HFF-Myc (cell line): Measurements from ENCODE around the gene BCCIP.

Experiments used
- DNase-seq: peaks from one replicate; pipeline ENCODE4 v3.0.0-alpha.2; 2011; ENCODE audit warnings: low read depth; ENCODE audit errors: extremely low read depth
- H3K4me3 ChIP-seq: replicated peaks from 2 replicates; pipeline ENCODE4 v1.5.1; 2011; ENCODE audit warnings: low read depth, mild to moderate bottlenecking, control low read depth, low read length
- TF ChIP-seq, protein P1 (sequence below): IDR thresholded peaks from 2 replicates; pipeline ENCODE4 v1.5.1; 2012; ENCODE audit warnings: mild to moderate bottlenecking, low read depth, low read length, control low read depth; ENCODE audit errors: missing control alignments

The BCCIP gene

DNA sequence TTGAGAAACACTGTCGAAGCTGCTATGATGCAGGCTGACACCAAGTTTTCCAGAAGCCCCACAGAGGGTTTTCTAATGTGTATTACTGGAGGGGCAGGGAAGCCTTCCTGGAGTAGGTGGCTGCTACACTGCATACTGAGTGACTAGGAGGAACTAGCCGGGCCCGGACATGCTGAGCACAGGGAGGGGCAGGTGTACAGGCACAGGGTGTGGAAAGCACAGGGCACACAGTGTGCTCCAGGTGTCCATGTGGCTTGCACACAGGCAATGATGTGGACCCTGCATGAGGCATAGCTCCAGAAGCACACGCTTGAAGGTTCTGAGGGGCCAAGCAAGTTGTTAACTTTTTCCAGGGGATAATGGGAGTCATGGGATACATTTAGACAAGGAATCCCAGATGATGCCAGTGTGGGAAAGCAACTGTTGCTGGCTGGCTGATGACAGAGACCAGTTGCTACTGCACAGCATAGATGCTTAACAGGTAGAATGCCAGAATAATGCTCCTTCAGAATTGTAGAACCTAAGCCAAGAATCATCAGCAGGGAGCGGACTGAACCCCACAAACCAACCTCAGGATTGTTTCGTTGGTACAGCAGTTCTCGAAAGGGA lies 43.2 kb downstream of the BCCIP start:
- no peak overlapping the region for H3K4me3 ChIP-seq
- TF ChIP-seq, protein P1, sequence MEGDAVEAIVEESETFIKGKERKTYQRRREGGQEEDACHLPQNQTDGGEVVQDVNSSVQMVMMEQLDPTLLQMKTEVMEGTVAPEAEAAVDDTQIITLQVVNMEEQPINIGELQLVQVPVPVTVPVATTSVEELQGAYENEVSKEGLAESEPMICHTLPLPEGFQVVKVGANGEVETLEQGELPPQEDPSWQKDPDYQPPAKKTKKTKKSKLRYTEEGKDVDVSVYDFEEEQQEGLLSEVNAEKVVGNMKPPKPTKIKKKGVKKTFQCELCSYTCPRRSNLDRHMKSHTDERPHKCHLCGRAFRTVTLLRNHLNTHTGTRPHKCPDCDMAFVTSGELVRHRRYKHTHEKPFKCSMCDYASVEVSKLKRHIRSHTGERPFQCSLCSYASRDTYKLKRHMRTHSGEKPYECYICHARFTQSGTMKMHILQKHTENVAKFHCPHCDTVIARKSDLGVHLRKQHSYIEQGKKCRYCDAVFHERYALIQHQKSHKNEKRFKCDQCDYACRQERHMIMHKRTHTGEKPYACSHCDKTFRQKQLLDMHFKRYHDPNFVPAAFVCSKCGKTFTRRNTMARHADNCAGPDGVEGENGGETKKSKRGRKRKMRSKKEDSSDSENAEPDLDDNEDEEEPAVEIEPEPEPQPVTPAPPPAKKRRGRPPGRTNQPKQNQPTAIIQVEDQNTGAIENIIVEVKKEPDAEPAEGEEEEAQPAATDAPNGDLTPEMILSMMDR: no peak
- DNase-seq: no peak

DNA sequence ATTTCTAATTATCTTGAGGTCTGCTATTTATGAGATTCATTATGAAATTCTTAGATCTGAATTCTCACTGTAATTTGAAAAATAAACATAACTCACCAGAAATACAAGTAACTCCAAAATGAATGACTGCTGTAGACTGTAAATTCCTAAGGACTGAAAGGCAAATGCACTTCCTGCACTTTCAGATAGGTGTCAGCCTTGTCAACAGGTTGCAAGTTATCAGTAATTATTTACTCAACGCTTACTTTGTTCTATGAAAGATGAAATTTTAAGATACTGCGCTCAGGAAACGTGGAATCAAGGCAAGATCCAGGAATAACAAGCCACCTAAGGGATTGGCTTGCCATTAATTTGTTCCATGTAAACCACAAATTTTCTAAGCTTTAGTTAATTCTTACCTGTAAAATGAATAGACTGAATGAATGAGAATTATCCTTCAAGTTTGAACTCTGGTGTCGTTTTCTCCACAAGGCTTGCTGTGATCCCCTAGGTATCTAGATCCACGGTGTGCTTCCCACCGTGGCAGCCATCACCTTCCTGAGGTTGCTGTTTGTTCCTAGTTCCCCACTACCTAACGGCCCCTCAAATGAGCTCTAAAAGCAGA lies 45.1 kb downstream of the BCCIP start:
- DNase-seq: peak; percentile 19
- TF ChIP-seq, protein P1: peak; percentile 72

DNA sequence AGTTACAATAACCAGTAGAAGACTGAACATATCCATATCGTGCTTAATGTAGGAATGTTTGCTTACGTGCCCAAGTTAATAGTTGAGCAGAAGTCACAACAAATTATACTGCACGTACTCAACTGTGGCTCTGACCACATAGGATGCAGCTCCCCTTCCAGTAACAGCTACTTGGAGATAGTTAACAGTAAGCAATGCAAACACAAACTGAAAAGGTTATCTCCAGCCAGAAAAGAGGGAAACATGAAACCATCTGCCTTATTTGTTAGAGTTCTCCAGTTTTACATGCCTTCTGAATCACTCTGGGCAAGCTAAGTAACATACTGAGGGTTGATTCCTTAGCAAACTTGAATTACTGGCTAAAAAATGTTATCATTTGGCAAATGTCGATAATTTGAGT lies 48.0 kb downstream of the BCCIP start:
- no peak for DNase-seq
- TF ChIP-seq, protein P1: no peak
- no peak overlapping the region for H3K4me3 ChIP-seq

More for the DNA sequence above, 45.1 kb downstream of the BCCIP start:
- no peak overlapping the region for H3K4me3 ChIP-seq

DNA sequence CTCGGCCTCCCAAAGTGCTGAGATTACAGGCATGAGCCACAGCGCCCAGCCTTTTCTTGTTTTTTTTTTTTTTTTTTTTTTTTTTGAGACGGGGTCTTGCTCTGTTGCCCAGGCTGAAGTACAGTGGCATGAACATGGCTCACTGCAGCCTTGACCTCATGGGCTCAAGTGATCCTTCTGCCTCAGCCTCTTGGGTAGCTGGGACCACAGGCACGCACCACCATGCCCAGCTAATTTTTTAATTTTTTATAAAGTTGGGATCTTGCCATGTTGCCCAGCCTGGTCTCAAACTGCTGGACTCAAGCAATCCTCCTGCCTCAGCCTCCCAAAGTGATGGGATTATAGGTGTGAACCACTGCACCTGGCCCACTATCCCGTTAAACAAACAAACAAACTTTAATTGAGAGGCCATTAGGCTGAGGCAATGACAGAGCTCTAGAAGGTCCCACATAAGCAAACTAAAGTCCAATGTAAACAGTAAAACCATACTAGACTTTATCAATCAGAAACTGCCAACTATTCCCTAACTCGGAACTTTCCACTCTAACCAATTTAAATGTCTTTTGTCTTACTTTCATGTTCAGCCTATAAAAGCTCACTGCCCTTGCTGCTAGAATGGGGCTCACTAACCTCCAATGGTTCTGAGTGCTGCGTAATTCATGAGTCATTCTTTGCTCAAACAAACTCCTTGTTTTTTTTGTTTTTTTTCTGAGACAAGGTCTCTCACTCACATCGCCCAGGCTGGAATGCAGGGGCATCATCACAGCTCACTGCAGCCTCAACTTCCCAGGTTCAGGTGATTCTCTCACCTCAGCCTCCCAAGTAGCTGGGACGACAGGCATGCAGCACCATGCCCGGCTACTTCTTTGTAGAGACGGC lies 55.9 kb downstream of the BCCIP start:
- peak; percentile 53 for DNase-seq
- TF ChIP-seq, protein P1: no peak
- H3K4me3 ChIP-seq: no peak overlapping the region

DNA sequence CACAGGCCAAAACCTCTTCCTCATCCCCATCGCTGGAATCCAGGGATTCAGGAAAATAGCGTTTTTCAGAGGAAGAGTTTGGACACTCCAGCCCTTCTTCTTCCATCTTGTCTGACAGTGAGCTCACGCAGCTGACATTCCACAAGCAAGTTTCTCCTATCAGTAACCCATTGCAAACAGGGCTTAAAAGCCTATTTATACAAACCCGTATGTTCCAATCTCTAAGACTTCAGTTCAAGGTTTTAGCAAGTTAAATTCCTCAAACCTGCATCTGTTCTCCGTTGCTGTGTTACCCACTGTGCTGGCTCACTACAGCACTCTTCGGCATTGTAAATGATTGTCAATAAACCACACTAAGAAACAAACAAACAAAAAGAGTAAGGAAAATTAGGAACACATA lies 57.4 kb downstream of the BCCIP start:
- H3K4me3 ChIP-seq: no peak overlapping the region
- DNase-seq: no peak
- TF ChIP-seq, protein P1: no peak

DNA sequence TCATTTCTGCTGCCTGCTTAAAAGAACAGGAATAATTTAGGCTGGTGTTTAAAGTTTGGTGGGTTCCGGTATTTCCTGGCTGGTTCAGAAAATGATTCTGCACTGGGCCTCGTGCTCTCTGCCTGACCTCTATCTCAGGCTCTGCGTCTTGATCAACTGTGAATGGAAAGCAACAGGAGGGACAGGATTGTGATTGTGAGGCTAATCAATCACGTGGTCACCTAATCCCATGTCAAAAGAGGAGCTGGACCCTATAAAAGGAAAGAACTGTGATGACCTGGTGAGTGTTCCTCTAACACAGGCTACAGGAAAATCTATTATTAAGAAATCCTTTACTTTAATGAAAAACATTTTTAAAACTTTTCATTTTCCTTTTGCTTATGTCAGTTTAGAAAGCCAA lies 57.8 kb downstream of the BCCIP start, which contains the start of gene DHX32:
TSS of gene DHX32 (minus strand) at position 101 of the 400 bp plus-strand sequence. CDS start 468 bp downstream, outside the sequence.
- no peak within 1 kb of the TSS for H3K4me3 ChIP-seq
- TF ChIP-seq, protein P1: no peak
- DNase-seq: no peak
